Nephron progenitor cell (in vitro differentiated cells): ENCODE data around the gene PYGM.

ENCODE experiments used
- DNase-seq: peaks from one replicate; pipeline ENCODE4 v3.0.0; 2021
- H3K27ac Mint-ChIP-seq: 2 replicates; pipeline ENCODE4 v1.8.0; 2021; ENCODE audit warnings: mild to moderate bottlenecking, moderate library complexity, mixed read lengths
- H3K27me3 Mint-ChIP-seq: 2 replicates; pipeline ENCODE4 v1.8.0; 2021; ENCODE audit warnings: mild to moderate bottlenecking, low read depth, mixed read lengths; ENCODE audit not compliant: poor library complexity
- H3K36me3 Mint-ChIP-seq: 2 replicates; pipeline ENCODE4 v1.8.0; 2021; ENCODE audit warnings: low read depth, mixed read lengths
- H3K4me1 Mint-ChIP-seq: 2 replicates; pipeline ENCODE4 v1.8.0; 2021; ENCODE audit warnings: mixed read lengths
- H3K4me3 Mint-ChIP-seq: 2 replicates; pipeline ENCODE4 v1.8.0; 2021; ENCODE audit warnings: mild to moderate bottlenecking, moderate library complexity, mixed read lengths
- H3K9me3 Mint-ChIP-seq: 2 replicates; pipeline ENCODE4 v1.8.0; 2021; ENCODE audit warnings: mild to moderate bottlenecking, moderate library complexity, mixed read lengths
- TF ChIP-seq, protein P1 (sequence below): fragments of 200-600 bp; sonication (generic); IDR thresholded peaks from 2 replicates; pipeline ENCODE4 v1.5.0; 2021; ENCODE audit warnings: antibody characterized with exemption

PYGM gene

DNA sequence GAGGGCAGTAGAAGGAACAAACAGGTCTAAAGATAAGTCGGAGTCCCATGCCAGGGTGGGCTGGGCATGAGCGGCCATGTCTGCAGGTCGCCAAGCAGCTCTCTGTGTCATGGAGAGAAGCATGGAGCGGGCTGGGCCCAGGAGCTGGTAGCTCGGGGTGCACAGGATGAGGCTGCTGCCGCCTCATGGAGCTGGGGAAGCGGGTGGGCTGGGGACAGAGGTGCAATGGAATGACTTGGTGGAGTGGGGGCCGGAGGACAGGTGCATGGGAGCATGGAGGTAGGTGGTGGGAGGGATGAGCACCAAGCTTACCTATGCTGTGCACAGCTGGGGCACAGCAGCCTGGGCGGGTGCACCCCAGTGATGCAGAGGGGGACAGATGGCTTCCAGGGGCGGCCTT lies 40.4 kb downstream of the PYGM start:
- Mint-ChIP-seq H3K36me3 (no peaks in the 10 kb centered on the region), H3K4me3 (no peak overlapping the region), H3K27me3 (peaks cover 92% of the 10 kb centered on the region), H3K27ac (no peak overlapping the region), H3K9me3 (no peaks in the 10 kb centered on the region), H3K4me1 (peaks cover 46% of the 10 kb centered on the region)
- DNase-seq, result no peak
- TF ChIP-seq, protein P1, sequence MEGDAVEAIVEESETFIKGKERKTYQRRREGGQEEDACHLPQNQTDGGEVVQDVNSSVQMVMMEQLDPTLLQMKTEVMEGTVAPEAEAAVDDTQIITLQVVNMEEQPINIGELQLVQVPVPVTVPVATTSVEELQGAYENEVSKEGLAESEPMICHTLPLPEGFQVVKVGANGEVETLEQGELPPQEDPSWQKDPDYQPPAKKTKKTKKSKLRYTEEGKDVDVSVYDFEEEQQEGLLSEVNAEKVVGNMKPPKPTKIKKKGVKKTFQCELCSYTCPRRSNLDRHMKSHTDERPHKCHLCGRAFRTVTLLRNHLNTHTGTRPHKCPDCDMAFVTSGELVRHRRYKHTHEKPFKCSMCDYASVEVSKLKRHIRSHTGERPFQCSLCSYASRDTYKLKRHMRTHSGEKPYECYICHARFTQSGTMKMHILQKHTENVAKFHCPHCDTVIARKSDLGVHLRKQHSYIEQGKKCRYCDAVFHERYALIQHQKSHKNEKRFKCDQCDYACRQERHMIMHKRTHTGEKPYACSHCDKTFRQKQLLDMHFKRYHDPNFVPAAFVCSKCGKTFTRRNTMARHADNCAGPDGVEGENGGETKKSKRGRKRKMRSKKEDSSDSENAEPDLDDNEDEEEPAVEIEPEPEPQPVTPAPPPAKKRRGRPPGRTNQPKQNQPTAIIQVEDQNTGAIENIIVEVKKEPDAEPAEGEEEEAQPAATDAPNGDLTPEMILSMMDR, result no peak

DNA sequence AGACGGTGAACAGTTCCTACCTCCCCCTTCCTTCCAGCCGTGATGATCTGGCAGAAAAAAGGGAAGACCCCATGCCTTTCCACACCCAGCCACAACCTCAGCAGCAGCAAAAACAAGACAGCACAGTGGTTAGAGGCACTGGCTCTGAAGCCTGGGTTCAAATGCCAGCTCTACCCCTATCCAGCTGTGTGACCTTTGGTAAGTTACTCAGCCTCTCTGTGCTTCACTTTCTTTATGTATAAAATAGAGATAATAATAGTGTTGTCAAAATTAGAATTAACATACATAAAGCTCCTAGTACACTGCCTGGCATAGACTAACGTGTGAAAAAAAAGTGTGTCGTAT lies 41.0 kb downstream of the PYGM start:
- H3K4me1 Mint-ChIP-seq, result peaks cover 46% of the 10 kb centered on the region
- peaks cover 95% of the 10 kb centered on the region for H3K27me3 Mint-ChIP-seq
- DNase-seq, result no peak
- TF ChIP-seq, protein P1, result no peak
- H3K4me3 Mint-ChIP-seq, result no peak overlapping the region
- H3K9me3 Mint-ChIP-seq, result no peaks in the 10 kb centered on the region
- no peak overlapping the region for H3K27ac Mint-ChIP-seq
- H3K36me3 Mint-ChIP-seq, result no peaks in the 10 kb centered on the region

DNA sequence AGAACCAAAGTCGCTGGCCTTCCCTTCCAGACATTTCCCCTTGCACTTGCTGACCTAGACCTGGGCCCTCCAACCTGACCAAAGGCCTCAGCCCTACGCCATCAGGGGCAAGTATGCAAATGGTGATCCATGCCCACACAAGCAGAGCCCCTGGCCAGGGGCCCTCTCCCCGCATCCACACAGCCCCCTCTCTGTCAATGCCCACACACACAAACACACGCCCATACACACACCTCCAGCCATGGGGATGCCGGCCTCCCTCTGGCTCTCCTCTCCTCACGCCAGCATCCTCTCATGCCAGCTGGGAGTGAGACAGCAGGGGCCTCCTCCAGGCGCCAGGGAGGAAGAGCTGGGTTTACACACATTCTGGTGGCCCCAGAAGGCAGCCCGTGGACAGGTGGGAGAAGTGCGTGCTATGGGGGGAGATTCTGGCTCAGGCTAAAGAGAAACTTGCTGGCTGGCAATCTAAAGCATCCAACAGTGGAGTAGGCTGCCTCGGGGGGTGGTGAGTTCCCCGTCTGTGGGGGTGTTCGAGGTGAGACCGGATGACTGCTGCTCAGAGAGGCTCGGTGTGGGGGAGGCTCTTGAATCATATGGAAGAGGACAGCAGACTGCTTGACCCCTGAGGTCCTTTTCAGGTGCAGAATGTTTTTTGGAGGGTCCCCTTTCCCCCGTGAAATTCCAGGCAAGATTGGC lies 41.5 kb downstream of the PYGM start:
- H3K4me1 Mint-ChIP-seq, result peaks cover 46% of the 10 kb centered on the region
- H3K36me3 Mint-ChIP-seq, result no peaks in the 10 kb centered on the region
- peaks cover 97% of the 10 kb centered on the region for H3K27me3 Mint-ChIP-seq
- no peaks in the 10 kb centered on the region for H3K9me3 Mint-ChIP-seq
- H3K27ac Mint-ChIP-seq, result no peak overlapping the region
- TF ChIP-seq, protein P1, result no peak
- no peak for DNase-seq
- H3K4me3 Mint-ChIP-seq, result no peak overlapping the region

DNA sequence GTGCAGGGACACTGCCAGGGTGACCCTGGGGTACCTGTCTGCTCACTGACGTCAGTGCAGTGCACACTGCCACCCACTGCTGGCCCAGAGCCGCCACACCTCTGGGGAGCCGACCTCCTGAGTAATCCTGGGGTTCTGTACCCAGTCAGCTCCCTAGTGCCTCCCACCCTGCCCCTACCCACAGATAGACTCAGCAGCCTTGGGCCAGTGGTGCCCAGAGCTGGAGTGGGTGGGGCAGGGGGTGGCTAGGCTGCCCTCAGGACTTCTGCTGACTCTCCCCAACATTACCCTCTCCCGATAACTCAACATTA lies 42.6 kb downstream of the PYGM start:
- H3K27me3 Mint-ChIP-seq, result peaks cover 96% of the 10 kb centered on the region
- peaks cover 47% of the 10 kb centered on the region for H3K4me1 Mint-ChIP-seq
- DNase-seq, result no peak
- TF ChIP-seq, protein P1, result no peak
- H3K27ac Mint-ChIP-seq, result no peak overlapping the region
- H3K9me3 Mint-ChIP-seq, result no peaks in the 10 kb centered on the region
- no peaks in the 10 kb centered on the region for H3K36me3 Mint-ChIP-seq
- peak overlapping the region; percentile 8 for H3K4me3 Mint-ChIP-seq

DNA sequence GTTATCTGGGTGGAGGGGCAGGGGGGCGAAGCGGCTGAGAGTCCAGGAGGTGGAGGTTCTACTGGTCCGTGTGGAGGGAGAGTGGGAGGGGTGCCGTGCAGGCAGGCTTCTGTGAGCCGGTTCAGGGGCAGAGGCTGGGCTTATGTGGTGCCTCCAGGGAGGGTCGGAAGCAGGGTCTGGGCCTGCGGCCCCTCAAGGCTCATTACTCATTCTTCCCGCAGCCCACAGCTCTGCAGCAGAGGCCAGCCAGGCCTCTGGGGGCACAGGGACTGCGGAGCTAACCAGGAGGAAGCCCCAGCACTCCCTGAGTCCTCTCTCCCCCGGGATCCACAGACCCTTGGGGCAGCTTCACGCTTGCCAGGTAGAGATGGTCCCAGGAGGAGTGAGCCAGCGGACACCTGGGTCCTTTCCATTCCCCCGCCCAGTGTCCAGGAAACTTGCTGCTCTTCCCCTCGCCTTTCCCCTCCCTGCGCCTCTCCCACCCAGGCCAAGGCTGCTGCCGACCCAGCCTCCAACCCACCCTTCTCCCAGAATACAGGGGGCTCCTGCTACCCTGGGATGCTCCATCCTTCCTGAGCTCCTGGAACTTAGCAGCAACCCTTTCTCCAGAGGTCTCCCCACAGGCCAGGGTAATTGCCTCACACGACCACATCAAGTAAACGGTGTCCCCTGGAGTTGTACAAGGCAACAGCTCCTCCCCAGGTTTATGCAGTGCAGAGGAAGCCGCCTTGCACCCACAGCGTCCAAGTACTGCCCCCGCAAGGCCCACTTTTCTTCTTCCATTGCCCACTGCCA lies 43.1 kb downstream of the PYGM start:
- peak; percentile 57 for DNase-seq

More for the DNA sequence above, 43.1 kb downstream of the PYGM start:
- Mint-ChIP-seq H3K27me3 (peaks cover 96% of the 10 kb centered on the region), H3K27ac (no peak overlapping the region), H3K9me3 (no peaks in the 10 kb centered on the region), H3K4me3 (peak overlapping the region; percentile 13), H3K36me3 (no peaks in the 10 kb centered on the region), H3K4me1 (peaks cover 52% of the 10 kb centered on the region)
- TF ChIP-seq, protein P1, result no peak
